Subcutaneous adipose tissue (tissue), 4 donors: ENCODE data around the gene ABCD2. TPM values are rescaled to one million over a fixed set of nuclear protein-coding genes. Genes with fewer than 3 reads are reported as not detected.

ENCODE experiments used
- total RNA-seq, 4 donors: library from RNA; depleted of rRNA; stranded (reverse); fragments of >200 nt; gene quantifications; one replicate each; pipeline ENCODE4 v1.1.0, GENCODE V29; 2016
- TF ChIP-seq, protein P1 (sequence below): fragments of 450-650 bp; IDR thresholded peaks from one replicate; pipeline ENCODE4 v1.5.1; 2016; ENCODE audit warnings: low read depth, mild to moderate bottlenecking, control low read depth, antibody characterized with exemption, moderate library complexity

Gene ABCD2
- total RNA-seq, 4 donors from 2014 or later = 14.1 to 48.0 (median 31.9) TPM

DNA sequence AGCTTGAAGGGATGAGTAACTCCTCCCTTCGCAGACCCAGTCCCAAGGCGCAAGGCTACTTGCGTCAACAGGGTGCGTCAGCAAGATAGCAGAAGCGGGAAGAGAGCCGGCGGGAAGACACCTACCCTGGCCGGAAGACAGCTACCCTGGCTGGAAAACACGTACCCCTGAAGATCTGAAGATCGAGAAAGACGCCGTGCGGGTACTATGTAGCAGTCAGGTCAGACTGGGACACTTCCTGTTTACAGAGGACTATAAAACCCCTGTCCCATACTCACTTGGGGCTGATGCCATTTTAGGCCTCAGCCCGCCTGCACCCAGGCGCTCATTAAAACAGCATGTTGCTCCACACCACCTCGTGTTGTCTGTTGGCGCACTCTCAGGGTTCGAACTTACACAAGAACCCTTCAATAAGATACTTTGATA lies 80.9 kb downstream of the ABCD2 start:
- TF ChIP-seq, protein P1, sequence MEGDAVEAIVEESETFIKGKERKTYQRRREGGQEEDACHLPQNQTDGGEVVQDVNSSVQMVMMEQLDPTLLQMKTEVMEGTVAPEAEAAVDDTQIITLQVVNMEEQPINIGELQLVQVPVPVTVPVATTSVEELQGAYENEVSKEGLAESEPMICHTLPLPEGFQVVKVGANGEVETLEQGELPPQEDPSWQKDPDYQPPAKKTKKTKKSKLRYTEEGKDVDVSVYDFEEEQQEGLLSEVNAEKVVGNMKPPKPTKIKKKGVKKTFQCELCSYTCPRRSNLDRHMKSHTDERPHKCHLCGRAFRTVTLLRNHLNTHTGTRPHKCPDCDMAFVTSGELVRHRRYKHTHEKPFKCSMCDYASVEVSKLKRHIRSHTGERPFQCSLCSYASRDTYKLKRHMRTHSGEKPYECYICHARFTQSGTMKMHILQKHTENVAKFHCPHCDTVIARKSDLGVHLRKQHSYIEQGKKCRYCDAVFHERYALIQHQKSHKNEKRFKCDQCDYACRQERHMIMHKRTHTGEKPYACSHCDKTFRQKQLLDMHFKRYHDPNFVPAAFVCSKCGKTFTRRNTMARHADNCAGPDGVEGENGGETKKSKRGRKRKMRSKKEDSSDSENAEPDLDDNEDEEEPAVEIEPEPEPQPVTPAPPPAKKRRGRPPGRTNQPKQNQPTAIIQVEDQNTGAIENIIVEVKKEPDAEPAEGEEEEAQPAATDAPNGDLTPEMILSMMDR = no peak

DNA sequence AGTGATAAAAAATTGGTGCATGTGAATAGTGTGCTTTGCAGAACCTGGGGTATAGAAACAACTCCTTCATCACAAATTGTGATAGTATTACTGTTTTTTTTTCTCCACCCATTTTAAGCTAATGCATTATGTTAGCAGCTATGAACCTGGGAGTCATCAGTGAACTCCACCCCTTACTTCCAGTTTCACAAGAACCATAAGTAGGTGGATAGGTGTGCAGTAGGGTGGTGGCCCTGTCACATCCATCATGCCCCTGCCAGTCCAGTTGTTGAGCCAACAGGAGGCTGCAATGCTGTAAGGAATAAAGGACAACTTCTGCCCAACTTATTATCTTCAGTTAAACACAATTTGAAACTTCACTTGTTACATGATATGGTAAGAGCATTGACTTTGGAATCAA lies 85.7 kb downstream of the ABCD2 start:
- TF ChIP-seq, protein P1 = no peak

DNA sequence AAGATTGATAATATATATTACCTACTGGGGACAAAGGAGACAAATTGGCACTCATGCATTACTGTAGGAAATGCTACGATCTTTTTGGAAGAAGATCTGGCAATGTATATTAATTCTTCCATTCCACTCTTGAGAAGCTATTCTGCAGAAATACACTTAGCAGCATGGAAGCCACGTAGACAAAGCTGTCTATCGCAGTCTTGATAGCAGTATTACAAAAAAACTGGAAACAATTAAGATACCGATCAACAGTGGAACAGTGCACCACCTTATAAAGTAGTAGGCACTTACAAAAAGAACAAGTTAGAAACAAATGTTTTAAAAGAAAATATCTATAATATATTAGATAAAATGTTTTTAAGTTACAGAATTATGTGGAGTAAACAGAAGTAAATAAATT lies 87.2 kb downstream of the ABCD2 start:
- TF ChIP-seq, protein P1 = no peak

DNA sequence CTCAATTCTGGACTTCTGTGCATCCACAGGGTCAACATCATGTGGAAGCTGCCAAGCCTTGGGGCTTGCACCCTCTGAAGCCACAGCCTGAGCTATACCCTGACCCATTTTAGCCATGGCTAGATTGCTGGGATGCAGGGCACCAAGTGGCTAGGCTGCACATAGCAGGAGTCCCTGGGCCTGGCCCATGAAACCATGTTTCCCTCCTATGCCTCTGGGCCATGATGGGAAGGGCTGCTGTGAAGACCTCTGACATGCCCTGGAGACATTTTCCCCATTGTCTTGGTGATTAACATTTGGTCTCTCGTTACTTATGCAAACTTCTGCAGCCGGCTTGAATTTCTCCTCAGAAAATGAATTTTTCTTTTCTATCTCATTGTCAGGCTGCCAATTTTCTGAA lies 92.6 kb downstream of the ABCD2 start:
- TF ChIP-seq, protein P1 = no peak

DNA sequence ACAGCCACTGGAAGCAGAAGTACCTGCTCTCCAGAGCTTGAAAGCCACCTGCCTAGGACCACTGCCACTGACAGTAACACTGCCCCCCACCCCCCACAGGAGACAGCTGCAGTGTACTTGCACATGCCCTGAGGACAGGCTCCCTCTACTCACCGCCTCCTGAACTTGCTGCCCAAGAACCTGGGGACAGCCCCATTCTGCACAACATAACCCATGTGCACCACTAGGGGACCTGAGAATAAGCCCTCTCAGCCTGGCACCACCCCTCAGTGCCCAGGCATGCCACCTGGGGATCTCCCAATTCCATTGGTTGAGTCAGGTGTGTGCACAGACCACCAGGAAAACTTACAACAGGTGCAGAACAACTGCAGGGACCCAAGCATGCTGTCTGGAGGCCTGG lies 109.6 kb downstream of the ABCD2 start:
- TF ChIP-seq, protein P1 = no peak

DNA sequence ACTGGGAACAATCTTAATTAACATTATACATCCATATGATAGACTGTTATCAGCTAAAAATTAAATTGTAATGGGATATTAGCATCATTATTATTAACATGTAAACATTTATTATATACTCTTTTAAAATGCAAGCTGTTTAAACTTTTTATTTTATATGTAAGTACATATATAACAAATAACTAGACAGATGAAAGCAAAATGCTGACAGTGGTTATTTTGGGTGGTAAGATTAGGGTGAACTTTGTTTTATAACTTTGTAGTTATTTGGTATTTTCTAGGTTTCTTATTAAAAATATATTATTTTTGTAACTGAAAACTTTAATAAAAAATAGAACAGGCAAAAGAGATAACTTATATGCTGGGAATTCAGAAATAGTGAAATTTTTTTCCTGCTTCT lies 114.0 kb downstream of the ABCD2 start:
- TF ChIP-seq, protein P1 = no peak

DNA sequence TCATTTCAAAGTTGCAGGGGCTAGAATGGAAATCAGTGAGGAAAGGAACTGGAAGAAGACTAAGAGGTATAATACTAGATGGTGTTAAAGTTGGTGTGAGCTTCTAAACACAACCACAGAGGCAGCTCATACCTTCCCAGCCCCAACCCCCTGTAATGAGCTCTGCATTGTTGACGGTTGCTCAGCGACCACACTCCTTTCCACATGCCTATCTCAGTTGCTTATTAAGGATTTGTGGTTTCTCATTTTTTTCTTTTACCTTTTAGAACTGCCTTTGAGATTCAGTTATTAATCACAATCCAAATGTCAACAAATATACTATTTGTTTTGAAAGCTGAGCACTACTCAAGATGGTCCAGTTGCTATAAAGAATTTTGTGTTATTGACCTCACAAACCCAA lies 114.6 kb downstream of the ABCD2 start:
- TF ChIP-seq, protein P1 = no peak

DNA sequence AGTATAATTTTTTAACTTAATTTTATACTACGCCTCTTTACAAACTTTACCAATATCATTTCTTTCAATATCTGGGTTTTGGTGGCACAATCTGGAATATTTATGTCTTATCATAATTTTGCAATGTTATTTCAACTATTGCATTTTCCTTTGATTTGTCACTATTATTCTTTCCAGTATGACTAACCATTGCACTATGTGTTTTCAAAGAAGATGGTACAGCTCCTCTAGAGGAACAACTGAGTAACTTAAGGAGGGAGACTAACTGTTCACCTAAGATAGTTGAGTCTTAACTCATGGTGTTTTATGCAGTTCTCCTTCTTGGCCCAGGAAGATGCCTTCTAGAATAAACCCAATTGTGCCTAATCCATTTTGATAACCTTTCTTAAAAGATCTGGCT lies 116.2 kb downstream of the ABCD2 start:
- TF ChIP-seq, protein P1 = no peak
